Measurements from ENCODE around the gene EMP2. TPM values are rescaled to one million over a fixed set of nuclear protein-coding genes. Genes with fewer than 3 reads are reported as not detected.

Gene EMP2
- total RNA-seq, 2 donors from 2014 or later, result 40.3 to 66.8 TPM

DNA sequence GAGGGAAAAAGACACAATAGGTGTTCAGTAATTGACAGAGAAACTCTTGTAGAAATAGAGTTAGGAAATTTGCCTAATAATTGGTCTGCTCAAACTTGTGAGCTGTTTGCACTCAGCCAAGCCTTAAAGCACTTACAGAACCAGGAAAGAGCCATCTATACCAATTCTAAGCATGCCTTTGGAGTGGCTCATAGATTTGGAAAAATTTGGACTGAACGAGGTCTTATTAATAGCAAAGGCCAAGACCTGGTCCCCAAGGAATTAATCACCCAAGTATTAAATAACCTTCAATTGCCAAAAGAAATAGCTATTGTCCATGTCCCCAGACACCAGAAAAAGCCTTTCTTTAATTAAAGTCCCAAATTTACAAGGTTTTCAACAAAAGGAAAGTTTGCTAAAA, 90.3 kb downstream of the EMP2 start:
- H3K27me3 ChIP-seq, result no peaks in the 10 kb centered on the region
- H3K27ac ChIP-seq, result no peak overlapping the region
- H3K36me3 ChIP-seq, result peaks cover under 1% of the 10 kb centered on the region
- peaks cover 0 to 2% of the 10 kb centered on the region in 2 donors for H3K9me3 ChIP-seq
- TF ChIP-seq, protein P1, sequence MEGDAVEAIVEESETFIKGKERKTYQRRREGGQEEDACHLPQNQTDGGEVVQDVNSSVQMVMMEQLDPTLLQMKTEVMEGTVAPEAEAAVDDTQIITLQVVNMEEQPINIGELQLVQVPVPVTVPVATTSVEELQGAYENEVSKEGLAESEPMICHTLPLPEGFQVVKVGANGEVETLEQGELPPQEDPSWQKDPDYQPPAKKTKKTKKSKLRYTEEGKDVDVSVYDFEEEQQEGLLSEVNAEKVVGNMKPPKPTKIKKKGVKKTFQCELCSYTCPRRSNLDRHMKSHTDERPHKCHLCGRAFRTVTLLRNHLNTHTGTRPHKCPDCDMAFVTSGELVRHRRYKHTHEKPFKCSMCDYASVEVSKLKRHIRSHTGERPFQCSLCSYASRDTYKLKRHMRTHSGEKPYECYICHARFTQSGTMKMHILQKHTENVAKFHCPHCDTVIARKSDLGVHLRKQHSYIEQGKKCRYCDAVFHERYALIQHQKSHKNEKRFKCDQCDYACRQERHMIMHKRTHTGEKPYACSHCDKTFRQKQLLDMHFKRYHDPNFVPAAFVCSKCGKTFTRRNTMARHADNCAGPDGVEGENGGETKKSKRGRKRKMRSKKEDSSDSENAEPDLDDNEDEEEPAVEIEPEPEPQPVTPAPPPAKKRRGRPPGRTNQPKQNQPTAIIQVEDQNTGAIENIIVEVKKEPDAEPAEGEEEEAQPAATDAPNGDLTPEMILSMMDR (IDR thresholded peaks at IDR 0.05), result no peak
- H3K4me3 ChIP-seq, result no peak overlapping the region
- no peak for DNase-seq (ENCODE audit: low spot score)
- H3K4me1 ChIP-seq, result no peaks in the 10 kb centered on the region

DNA sequence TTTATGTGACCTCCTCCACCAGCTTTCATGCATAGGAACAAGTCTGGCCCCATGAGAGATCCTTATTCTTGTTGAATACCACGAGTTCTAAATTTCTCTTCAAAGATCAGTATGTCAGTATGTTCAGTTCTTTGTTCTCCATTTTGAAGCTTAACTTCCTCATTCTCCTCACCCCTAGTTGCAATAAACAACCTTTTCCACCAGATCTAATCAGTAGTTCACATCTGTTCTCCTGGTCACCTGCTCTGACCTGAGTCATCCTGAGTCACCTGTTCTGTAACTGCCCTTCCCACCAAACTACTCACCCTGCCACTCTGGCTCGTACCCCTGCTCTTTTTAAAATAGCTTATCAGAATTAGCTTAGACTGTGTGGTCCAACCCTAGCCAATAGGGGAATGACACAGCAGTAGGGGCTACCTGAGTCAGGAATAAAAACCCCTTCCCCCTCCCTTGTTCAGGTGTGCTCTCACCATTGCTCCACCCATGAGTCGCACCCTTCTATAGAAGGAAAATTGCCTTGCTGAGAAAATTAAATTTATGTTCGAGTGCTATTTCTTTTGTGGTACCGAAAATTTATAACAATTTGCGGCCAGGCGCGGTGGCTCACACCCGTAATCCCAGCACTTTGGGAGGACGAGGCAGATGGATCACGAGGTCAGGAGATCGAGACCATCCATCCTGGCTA, 94.6 kb downstream of the EMP2 start:
- H3K36me3 ChIP-seq, result peaks cover 11% of the 10 kb centered on the region
- no peak overlapping the region for H3K4me3 ChIP-seq
- no peaks in the 10 kb centered on the region for H3K4me1 ChIP-seq
- no peaks in the 10 kb centered on the region for H3K27me3 ChIP-seq
- TF ChIP-seq, protein P1 (IDR thresholded peaks at IDR 0.05), result no peak
- no peak overlapping the region for H3K27ac ChIP-seq
- H3K9me3 ChIP-seq, result no peaks in the 10 kb centered on the region
- DNase-seq (ENCODE audit: low spot score), result no peak

GRCh38 chr16:10485159-10485558, 95.2 kb downstream of the EMP2 start:
- no peak for DNase-seq (ENCODE audit: low spot score)

GRCh38 chr16:10480151-10480550, 100.2 kb downstream of the EMP2 start:
- H3K9me3 ChIP-seq, result no peaks in the 10 kb centered on the region
- H3K36me3 ChIP-seq, result peaks cover 20% of the 10 kb centered on the region
- H3K27ac ChIP-seq, result no peak overlapping the region
- no peaks in the 10 kb centered on the region for H3K4me1 ChIP-seq
- no peak overlapping the region for H3K4me3 ChIP-seq
- TF ChIP-seq, protein P1 (IDR thresholded peaks at IDR 0.05), result no peak
- DNase-seq (ENCODE audit: low spot score), result no peak
- H3K27me3 ChIP-seq, result no peaks in the 10 kb centered on the region

More at GRCh38 chr16:10485159-10485558, 95.2 kb downstream of the EMP2 start:
- Histone ChIP-seq H3K9me3 (no peaks in the 10 kb centered on the region), H3K36me3 (peaks cover 14% of the 10 kb centered on the region), H3K27ac (no peak overlapping the region), H3K4me1 (no peaks in the 10 kb centered on the region), H3K27me3 (no peaks in the 10 kb centered on the region), H3K4me3 (no peak overlapping the region)
- TF ChIP-seq, protein P1 (IDR thresholded peaks at IDR 0.05), result no peak

Other genes with a start within 250 kb of the EMP2 start
- 10 to 100 TPM; 22.6 to 32.7 TPM for gene ATF7IP2, start 194.5 kb downstream of the EMP2 start, total RNA-seq
- not detected for gene TEKT5, start 114.3 kb upstream of the EMP2 start, total RNA-seq
- gene NUBP1, start 163.2 kb upstream of the EMP2 start, total RNA-seq, result 10 to 100 TPM; 37.5 to 45.9 TPM
- under 1 TPM; 0.30 to 0.83 TPM for gene TVP23A, start 238.2 kb upstream of the EMP2 start, total RNA-seq

Data from right atrium auricular region (tissue), 2 donors.